Keratinocyte (primary cell): ENCODE results near the gene COL9A3. TPM values are rescaled to one million over a fixed set of nuclear protein-coding genes. Genes with fewer than 3 reads are reported as not detected.

Experiments
- DNase-seq: peaks from one replicate; pipeline ENCODE4 v3.0.0-alpha.2; 2011; ENCODE audit warnings: low read depth, missing footprints, low spot score
- FAIRE-seq: peaks from 2 replicates; lab custom pipeline; 2011; peaks lifted over from hg19 to GRCh38; lab: Jason Lieb, UNC
- H2AFZ ChIP-seq: 2 replicates; pipeline ENCODE4 v1.6.0; 2012; ENCODE audit warnings: low read length, control low read depth, inconsistent platforms; ENCODE audit not compliant: control insufficient read depth
- H3K27ac ChIP-seq: 2 replicates; pipeline ENCODE4 v1.5.1; 2011; ENCODE audit warnings: low read length; ENCODE audit not compliant: control insufficient read depth, insufficient read depth
- H3K27me3 ChIP-seq: 3 replicates; pipeline ENCODE4 v1.6.0; 2011; ENCODE audit warnings: low read length; ENCODE audit not compliant: control insufficient read depth, insufficient read depth; ENCODE audit errors: extremely low read depth
- H3K36me3 ChIP-seq, 2 experiments: 2 replicates in 1 of 2; 3 replicates in 1 of 2; pipeline ENCODE4 v1.5.1; 2011; ENCODE audit warnings: low read length in 2 of 2, mild to moderate bottlenecking in 1 of 2; ENCODE audit not compliant: control insufficient read depth in 2 of 2, insufficient read depth in 2 of 2; ENCODE audit errors: extremely low read depth in 1 of 2
- H3K4me1 ChIP-seq: 3 replicates; pipeline ENCODE4 v1.5.1; 2011; ENCODE audit warnings: low read length; ENCODE audit not compliant: control insufficient read depth, insufficient read depth; ENCODE audit errors: extremely low read depth
- H3K4me2 ChIP-seq: 3 replicates; pipeline ENCODE4 v1.6.0; 2011; ENCODE audit warnings: low read depth, low read length; ENCODE audit not compliant: control insufficient read depth, insufficient read depth; ENCODE audit errors: extremely low read depth
- H3K4me3 ChIP-seq, 3 experiments: fragments of 200-600 bp in 1 of 3; sonication (generic) in 1 of 3; 2 replicates in 2 of 3; 3 replicates in 1 of 3; pipeline ENCODE4 v1.5.1; 2011 to 2016; ENCODE audit warnings: low read length in 3 of 3, mild to moderate bottlenecking in 3 of 3, control low read depth in 2 of 3, inconsistent platforms in 1 of 3, low read depth in 1 of 3, mixed read lengths in 1 of 3, mixed run types in 1 of 3, moderate library complexity in 1 of 3; ENCODE audit not compliant: control insufficient read depth in 2 of 3, insufficient read depth in 2 of 3; ENCODE audit errors: extremely low read depth in 1 of 3
- H3K79me2 ChIP-seq: 2 replicates; pipeline ENCODE4 v1.6.0; 2012; ENCODE audit warnings: low read length; ENCODE audit not compliant: control insufficient read depth, insufficient read depth
- H3K9ac ChIP-seq: 3 replicates; pipeline ENCODE4 v1.6.0; 2011; ENCODE audit warnings: low read length; ENCODE audit not compliant: control insufficient read depth, insufficient read depth; ENCODE audit errors: extremely low read depth
- H3K9me1 ChIP-seq: 3 replicates; pipeline ENCODE4 v1.6.0; 2011; ENCODE audit warnings: low read length; ENCODE audit not compliant: control insufficient read depth, insufficient read depth; ENCODE audit errors: extremely low read depth
- H3K9me3 ChIP-seq: 2 replicates; pipeline ENCODE4 v1.5.1; 2012; ENCODE audit warnings: low read depth, low read length; ENCODE audit not compliant: control insufficient read depth
- H4K20me1 ChIP-seq: 3 replicates; pipeline ENCODE4 v1.6.0; 2011; ENCODE audit warnings: low read length; ENCODE audit not compliant: control insufficient read depth, insufficient read depth; ENCODE audit errors: extremely low read depth
- EZH2 ChIP-seq: IDR thresholded peaks from one replicate; pipeline ENCODE4 v1.6.1; 2012; ENCODE audit warnings: inconsistent platforms, mild to moderate bottlenecking, low read length, moderate library complexity
- dilution Hi-C: fragments of 300-500 bp; cut with MboI; formaldehyde crosslinking; loops from one replicate; pipeline ENCODE4 v1.7.0; 2020; ENCODE audit warnings: low sequenced_read_pairs; ENCODE audit not compliant: extremely low pct_ligation_motif_present
- polyA plus RNA-seq, 5 experiments: library from polyadenylated mRNA; depleted of rRNA in 3 of 5; stranded (reverse) in 3 of 5; stranded (forward) in 1 of 5; unstranded in 1 of 5; fragments of >200 nt; gene quantifications; 1 replicate in 1 of 5; 2 replicates in 3 of 5; 3 replicates in 1 of 5; pipeline versions ENCODE4 v1.2.1 to v1.2.3, GENCODE V29; 2011 to 2012; ENCODE audit warnings: missing spikeins in 2 of 5, low read depth in 1 of 5, low replicate concordance in 1 of 5
- TF ChIP-seq, protein P1 (sequence below), 3 experiments: IDR thresholded peaks in 1 of 3; conservative IDR thresholded peaks in 1 of 3; optimal IDR thresholded peaks in 1 of 3; 2 replicates in 2 of 3; 3 replicates in 1 of 3; pipeline versions ENCODE3 to v1.5.1; 2011; ENCODE audit warnings: low read length in 3 of 3, mild to moderate bottlenecking in 3 of 3, moderate library complexity in 2 of 3, control low read depth in 1 of 3, inconsistent platforms in 1 of 3; ENCODE audit not compliant: insufficient read depth in 2 of 3; ENCODE audit errors: extremely low read depth in 1 of 3

COL9A3 gene
- polyA plus RNA-seq, 1 donor (not counting 4 experiments of a cell fraction or from before 2014, with no cell fraction given): 4.8 TPM

DNA sequence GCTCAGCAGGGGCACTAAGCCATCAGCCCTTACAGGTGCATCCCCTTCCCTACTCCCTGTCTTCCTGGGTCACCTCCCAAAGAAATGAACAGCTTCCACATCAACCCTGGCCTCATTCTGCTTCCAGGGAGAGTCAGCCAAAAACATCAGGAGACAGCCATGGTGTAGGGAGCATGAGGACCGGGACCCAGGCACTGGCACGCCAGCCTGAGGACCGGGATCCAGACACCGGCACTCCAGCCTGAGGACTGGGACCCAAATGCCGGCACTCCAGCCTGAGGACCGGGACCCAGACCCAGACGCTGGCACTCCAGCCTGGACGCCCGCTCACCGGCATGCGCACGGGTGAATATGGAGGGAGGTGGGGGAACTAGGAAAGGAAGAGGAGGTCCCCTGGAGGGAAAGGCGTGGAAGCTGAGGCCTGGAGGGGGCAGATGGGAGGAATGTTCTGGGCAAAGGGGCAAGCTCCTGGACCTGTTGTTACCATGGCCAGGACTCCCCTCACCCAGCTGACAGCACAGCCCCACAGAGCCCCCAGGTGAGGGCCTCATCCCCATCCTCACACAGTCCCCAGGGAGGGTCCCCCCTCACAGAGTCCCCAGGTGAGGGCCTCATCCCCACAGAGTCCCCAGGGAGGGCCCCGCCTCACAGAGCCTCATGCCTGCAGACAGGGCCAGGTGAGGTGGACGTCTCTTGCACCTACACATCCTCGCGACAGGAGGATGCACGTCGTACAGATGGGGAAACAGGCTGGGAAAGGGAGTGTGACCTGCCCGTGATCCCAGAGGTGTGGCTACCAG is 46.5 kb upstream of the COL9A3 start:
- no peak for TF ChIP-seq EZH2
- TF ChIP-seq, protein P1, sequence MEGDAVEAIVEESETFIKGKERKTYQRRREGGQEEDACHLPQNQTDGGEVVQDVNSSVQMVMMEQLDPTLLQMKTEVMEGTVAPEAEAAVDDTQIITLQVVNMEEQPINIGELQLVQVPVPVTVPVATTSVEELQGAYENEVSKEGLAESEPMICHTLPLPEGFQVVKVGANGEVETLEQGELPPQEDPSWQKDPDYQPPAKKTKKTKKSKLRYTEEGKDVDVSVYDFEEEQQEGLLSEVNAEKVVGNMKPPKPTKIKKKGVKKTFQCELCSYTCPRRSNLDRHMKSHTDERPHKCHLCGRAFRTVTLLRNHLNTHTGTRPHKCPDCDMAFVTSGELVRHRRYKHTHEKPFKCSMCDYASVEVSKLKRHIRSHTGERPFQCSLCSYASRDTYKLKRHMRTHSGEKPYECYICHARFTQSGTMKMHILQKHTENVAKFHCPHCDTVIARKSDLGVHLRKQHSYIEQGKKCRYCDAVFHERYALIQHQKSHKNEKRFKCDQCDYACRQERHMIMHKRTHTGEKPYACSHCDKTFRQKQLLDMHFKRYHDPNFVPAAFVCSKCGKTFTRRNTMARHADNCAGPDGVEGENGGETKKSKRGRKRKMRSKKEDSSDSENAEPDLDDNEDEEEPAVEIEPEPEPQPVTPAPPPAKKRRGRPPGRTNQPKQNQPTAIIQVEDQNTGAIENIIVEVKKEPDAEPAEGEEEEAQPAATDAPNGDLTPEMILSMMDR (optimal IDR thresholded peaks at IDR 0.05 in 1 of 3, IDR thresholded peaks at IDR 0.05 in 1 of 3, conservative IDR thresholded peaks at IDR 0.05 in 1 of 3; ENCODE audit: extremely low read depth in 1 of 3, insufficient read depth in 2 of 3, low read length in 3 of 3): no peak
- Histone ChIP-seq H3K9me1 (no peaks in the 10 kb centered on the region), H3K36me3 (no peaks in the 10 kb centered on the region), H3K27me3 (peaks cover 19% of the 10 kb centered on the region), H3K4me2 (no peak overlapping the region), H4K20me1 (no peaks in the 10 kb centered on the region), H3K9me3 (no peaks in the 10 kb centered on the region), H3K4me1 (peaks cover 29% of the 10 kb centered on the region), H3K27ac (no peak overlapping the region), H2AFZ (no peak overlapping the region), H3K79me2 (no peaks in the 10 kb centered on the region), H3K9ac (no peak overlapping the region), H3K4me3 (no peak overlapping the region)
- DNase-seq (no peak), FAIRE-seq (no peak)
- dilution Hi-C loops: no loop called here

DNA sequence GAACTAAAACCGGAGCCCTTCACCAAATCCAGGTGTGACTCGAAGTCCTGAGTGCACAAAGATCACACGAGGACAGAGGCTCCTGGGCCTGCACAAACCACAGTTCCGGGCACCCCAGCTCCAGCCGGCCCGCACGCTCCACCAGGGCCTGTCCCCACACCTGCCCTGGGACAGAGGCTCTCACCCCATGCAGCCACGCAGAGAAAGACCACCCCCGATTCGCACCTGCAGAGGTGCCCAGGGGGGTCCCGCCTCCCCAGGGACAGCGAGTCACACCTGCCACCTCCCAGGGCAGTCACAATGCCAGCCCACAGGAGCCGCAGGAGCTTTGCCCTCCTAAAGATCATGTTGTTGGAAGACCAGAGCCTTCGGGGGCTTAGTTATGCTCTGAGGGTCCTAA is 45.9 kb upstream of the COL9A3 start:
- Histone ChIP-seq H3K4me3 (no peak overlapping the region), H3K9me1 (no peaks in the 10 kb centered on the region), H3K4me1 (peaks cover 29% of the 10 kb centered on the region), H3K79me2 (no peaks in the 10 kb centered on the region), H4K20me1 (no peaks in the 10 kb centered on the region), H3K27me3 (peaks cover 13% of the 10 kb centered on the region), H3K9me3 (no peaks in the 10 kb centered on the region), H3K9ac (no peak overlapping the region), H2AFZ (no peak overlapping the region), H3K36me3 (no peaks in the 10 kb centered on the region), H3K4me2 (no peak overlapping the region), H3K27ac (no peak overlapping the region)
- FAIRE-seq (no peak), DNase-seq (no peak)
- TF ChIP-seq, protein P1 (optimal IDR thresholded peaks at IDR 0.05 in 1 of 3, IDR thresholded peaks at IDR 0.05 in 1 of 3, conservative IDR thresholded peaks at IDR 0.05 in 1 of 3; ENCODE audit: extremely low read depth in 1 of 3, insufficient read depth in 2 of 3, low read length in 3 of 3): no peak
- no peak for TF ChIP-seq EZH2
- dilution Hi-C loops: no loop called here
